ENCODE data around the gene STK39. TPM values are rescaled to one million over a fixed set of nuclear protein-coding genes. Genes with fewer than 3 reads are reported as not detected.

Gene STK39
- total RNA-seq, 1 donor from 2014 or later = 23.4 TPM

DNA sequence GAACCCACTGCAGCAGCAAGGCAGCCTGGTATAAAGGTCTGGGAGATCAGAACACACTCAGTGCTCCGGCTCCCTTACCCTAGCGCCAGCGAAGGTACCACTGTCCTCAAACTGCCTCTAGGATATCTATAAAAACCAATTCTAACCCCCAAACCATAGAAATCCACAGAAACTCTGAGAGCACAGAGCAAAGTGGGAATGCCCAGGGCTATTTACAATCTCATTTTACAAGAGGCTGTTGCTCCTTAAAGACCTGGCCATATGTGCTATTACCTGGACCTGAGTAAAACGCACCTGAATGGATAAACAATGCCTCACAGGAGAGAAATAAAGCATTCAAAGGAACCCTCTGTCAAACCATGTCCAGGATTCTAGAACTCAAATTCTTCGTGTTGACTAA is 4.3 kb downstream of the STK39 start:
- DNase-seq = no peak

DNA sequence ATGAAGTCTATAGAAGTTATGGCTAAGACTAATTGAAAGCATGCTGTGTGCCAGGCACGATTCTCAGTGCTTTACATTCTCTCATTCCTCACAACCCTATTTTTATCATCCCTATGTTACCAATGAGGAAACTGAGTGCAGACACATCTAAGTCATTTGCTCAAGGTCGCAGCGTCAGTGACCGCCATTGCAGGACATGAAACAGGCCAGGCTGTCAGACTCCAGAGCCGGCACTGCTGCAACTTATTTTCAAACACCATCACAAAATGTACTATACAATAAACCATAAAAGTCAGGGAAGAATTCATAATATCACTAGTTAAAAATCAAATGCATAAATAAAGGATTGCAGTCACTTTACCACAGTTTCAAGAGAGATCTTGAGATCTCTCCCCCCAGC is 5.6 kb downstream of the STK39 start:
- DNase-seq = no peak

DNA sequence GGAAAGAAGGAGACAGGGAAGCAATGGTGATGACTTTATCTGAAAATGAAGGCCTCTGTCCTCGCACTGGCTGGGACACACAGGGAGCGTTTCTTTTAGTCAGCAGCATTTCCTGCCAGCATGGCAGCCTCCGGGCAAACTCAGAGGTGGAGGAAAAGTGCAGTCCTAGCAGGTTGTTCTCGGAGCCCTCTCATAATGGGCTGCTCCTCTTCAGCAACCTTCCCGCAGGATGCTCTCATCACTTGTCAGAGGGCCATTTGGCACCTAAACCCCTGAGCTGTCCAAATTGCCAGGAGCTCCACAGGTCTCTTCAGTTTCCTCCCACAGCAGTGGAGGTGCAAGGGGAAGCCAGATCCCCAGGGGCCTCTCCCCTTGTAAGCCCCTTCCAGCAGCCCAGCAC is 6.2 kb downstream of the STK39 start:
- DNase-seq = no peak

DNA sequence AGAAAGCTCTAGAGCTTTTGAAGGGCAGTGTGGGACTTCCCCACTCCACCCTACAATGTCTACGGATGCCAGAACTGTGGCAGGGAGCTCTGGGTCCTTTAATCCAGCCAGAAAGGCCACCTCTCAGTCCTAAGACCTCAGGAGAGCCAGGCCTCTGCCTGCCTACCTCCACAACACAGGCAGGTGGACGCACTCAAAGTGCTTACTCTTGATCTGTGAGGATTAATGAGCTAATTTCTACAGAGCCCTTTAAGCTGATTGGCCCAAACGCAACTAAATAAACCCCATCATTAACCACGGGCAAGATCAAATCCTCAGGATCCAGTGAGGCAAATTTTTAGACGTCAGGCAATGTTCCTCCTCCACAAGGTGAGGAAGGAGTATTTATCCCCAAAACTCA is 8.1 kb downstream of the STK39 start:
- DNase-seq = no peak

DNA sequence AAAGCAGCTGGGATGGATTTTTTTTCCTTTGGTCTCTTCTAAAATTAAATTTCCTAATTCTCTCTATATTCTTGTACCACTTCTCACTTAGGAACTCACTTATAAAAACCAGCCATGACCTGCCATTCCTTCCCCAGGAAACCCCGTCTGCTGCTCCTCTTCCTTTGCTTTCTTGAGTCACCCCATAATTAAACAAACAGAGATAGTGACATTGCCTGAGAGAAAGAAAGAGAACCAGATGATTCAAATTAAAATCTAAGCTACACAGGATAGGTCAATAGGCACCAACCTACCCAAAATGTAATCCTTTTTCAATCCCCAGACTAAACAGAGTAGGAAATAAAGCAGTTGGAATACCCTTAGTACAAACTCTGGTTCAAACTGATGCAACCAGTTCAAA is 9.7 kb downstream of the STK39 start:
- no peak for DNase-seq

DNA sequence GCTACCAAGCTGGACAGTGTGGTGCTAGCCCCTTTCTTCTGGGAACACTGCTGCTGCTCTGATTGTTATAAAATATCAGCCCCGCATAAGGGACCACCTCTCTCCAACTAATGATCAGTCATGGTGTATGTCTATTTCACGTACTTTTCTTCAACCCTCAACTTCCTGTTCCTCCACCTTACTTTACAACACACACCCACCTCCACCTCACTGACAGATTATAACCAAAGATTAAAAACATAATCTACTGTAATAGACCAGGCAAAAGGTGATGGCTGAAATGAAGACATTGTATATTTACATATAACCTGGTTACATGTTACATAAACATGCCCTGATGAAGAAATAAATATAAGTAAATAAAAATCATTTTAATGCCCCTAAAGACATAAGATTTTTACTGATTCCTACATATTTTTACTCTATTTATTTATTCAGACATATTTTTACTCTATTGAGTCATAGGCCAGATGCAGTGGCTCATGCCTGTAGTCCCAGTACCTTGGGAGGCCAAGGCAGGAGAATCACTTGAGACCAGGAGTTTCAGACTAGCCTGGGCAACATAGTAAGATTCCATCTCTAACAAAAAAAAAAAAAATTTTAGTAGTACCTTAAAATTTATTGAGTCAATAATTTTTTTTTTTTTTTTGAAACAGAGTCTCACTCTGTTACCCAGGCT is 12.8 kb downstream of the STK39 start:
- DNase-seq = no peak

DNA sequence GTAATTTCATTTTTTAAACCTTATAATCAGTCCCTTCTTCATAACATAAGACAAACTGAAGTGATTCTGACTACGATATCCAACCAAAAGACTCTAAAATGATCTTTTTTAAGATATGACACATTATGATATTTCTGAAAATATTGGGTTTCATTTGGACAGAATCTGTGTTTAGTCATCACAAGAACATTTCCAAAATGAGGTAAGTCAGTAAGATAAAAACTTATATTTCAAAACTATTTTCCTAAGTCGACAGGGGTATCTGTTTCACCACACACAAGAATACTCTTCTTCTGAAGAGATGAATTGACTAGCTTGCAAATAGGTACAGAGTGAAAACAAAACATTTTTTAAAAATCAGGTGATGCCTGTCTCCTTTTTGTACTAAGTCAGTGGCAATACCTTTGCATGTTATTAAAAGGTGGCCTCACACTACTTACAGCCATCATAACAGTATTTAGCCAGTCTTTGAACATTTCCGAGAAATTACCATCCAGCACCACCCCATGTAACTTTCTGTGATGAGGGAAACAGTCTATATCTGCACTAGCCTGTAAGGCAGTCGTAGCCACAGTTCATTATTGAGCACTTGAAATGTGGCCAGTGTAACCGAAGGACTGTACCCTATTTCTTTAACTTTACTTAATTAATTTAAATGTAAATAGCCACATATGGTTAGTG is 13.5 kb downstream of the STK39 start:
- no peak for DNase-seq

DNA sequence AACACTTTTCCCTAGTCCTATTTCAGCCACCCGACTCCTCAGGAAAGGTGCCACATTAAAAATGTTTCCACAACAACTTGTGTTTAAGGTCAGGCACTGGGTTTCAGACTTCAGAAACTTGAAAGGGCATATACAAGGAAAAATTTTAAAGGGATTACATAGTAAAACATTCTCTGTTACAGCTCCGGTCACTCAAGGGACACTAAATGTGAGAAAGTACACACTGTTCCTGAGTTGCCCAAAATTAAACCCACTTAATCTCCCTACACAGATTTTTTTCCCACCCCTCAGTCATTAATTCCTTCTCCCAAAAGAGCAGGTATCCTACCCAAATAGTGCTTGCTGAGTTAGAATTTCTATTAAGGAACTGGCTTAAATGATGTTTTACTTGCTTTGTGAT is 14.2 kb downstream of the STK39 start:
- no peak for DNase-seq

DNA sequence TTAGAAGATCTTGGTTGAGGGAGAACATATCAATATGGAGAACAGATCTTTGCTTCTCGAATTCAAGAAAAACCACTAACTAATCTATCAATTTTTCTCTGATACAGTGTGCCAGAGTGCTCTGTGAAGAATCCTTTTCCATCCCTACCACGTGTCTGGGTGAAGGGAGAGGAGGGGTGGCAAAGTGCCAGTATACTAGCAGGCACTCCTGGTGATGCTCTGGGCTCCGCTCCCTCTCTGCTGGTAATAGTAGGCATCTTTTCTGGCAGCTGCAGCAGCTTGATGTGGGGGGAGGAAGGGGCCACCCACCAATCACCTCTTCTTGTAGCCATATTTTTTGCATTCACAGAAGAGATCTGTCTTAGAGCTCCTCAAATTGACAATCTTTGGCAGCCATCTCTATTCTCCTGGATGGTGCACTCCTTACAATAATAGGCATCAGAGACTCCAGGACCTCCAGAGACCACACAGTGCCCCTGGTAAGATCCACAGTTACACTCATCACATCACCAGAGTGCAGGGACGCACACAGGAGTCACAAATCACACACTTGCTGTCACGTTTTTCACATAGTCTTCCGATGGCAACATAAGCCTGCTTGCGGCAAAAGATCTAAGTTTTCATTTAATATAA is 15.7 kb downstream of the STK39 start:
- no peak for DNase-seq

DNA sequence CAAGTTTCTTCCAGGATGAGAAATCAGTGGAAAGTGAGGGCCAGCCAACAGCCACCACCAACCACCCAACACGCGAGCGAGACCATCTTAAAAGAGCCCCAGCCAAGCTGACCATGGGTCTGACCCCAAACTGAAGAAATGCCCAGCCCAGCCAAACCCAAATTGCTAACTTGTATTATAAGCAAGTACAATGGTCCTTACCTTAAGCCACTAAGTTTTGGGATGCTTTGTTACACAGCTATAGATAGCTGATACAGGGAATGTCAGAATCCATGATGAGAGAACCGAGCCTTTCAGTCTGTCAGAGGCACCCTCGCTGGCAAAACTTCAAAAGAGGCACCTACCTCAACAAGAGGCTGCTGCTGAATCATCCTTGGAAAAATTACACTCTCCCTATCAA is 17.0 kb downstream of the STK39 start:
- no peak for DNase-seq

DNA sequence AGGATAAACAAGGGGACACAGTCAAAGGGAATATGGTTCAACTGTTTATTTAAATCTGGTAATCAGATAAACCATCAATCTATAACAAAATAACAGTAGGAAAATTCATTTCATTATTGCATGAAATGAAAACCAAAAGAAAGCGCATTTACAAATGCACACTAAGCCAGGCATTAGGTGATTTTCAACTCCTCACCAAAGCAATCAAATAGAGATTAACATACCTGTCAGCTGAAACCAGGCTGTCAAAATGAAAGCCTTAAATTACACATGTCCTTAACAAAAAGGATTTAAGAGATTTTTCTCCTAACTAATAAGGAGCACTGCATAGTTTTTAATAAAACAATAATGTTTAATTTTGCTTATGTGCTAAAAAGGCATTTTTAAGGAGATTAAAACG is 23.0 kb downstream of the STK39 start:
- no peak for DNase-seq

DNA sequence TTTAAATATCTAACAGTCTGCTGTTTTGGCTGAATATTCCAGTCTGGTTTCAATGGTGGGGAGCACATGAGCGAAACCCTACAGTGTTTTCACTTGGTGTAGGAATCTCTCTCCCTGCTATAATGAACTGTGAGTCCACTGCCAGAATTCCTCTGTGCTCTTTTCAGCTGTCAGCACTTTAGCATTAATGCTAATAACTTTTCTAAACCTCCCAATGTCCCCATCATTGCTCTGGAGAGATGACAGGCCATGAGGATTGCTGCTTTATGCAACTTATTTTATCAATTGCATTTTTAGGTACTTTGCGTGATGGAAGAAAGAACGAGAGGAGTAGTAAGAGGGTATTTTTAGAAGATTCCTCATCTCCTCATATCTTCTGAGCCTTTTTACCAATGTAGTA is 25.3 kb downstream of the STK39 start:
- no peak for DNase-seq

DNA sequence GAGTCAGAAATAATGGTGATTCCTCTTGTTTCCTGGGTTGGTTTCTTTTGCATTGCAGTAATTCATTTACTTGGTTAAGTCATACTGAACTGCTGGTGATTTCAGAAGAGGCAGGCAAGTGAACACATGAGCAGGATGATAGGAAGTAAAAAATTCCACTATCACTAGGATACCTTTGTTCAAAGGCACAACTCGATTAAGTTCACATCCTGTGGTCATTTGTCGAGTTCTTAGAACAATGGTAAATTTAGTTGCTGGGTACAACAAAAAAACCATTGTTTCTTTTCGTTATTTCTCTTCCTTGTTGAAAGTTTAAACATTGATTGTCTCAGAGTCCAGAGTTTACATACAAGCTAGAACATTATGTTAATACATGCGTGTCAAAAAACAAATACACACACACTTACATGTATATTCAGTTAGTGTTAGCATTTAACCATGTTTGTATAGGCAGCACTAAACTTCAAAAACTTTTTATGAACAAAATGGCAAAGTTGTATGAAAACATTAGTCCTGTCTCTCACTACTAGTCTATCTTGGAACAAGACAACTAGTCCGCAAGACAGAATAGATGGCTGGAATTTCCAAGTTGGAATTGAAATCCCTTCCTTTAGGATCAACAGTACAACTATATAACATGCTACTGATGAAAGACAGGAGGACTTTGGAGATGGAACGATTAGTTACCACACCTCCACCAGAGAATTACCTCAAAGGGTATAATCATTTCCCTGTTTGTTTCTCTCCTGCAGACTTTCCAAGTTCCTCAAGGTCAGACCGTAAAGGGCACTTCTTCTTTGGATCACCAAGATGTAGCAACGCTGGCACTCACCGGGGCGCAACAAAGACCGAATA is 26.2 kb downstream of the STK39 start:
- DNase-seq = no peak

DNA sequence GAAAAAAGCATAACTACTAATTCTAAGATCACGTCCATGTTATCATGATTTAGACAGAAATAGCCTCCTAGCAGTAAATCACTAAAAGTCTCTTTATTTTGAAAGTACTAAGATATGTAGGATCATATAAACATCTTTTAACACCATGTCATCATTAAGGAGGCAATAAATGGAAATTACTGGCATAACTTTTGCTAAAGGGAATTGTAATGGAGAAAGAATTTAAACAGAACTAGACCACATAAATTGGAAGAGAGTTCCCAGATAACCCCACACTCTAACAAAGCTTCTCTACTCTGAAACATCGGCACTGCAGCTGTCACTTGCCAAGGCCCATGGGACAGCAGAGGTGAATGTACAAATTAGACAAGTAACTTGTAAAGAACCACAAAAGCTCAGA is 29.5 kb downstream of the STK39 start:
- DNase-seq = no peak

DNA sequence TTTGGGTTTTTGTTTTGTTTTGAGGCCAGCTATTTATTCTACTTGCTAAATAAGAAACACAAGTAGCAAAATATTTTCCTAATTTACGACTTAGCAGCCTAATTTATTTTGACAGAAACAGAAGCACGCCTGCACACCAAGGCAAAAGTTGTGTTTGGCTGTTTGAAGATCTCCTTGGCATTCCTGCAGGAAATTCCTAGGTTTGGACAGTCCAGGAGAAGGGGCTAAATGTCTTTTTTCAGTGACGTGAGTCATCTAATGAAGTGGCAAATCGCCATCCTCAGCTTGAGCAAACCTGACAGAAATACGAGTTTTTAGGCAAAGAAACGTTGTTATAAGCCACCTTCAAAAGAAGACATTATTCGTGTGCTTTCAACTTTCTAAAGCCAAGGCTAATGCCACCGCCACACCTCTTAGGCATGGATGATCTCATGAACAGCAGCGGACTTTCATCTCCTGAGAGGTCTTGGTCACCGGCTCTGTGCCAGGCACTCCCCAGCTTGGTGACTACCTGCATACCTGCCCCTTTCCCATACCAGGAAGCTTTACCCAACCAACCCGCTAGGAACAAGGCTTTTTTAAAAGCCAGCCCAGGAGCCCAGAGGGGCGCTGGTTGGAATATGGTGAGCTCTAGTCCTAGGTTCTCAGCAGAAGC is 30.9 kb downstream of the STK39 start:
- DNase-seq = no peak

DNA sequence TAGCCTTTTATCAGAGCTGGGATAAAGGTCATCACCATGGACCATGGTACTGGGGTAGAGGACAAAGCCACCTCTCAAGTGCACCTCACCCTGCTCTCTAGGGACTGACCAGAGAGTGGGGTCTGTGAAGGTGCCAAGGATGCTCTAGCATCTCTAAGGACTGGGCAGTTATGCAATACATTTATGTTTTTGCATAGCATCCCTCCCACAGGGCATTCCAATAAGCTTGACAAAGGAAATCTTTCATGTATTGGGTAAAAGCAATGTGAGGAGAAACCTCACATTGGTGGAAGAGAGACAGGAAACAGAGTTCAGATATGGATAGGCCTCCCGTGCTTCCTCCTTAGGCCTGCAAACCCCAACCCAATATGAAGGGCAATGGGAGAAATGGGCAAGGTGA is 31.6 kb downstream of the STK39 start:
- DNase-seq = no peak

DNA sequence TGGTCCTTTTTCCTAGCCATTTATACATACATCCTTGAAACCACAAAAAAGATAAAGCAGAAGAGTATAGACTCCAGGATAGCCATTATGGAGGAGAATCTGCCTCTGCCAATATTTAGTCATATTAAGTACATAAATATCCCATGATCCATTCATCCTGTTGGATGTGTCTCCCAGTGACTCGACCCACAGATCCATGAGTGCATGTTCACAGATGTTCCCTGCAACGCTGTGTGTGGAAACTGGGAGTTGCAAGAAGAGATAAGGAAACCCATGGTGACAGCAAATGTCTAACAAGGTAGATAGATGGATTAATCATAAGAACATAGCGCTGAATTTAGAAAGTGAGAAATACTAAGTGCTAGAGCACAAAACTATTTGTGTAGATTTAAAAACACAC is 34.5 kb downstream of the STK39 start:
- no peak for DNase-seq

DNA sequence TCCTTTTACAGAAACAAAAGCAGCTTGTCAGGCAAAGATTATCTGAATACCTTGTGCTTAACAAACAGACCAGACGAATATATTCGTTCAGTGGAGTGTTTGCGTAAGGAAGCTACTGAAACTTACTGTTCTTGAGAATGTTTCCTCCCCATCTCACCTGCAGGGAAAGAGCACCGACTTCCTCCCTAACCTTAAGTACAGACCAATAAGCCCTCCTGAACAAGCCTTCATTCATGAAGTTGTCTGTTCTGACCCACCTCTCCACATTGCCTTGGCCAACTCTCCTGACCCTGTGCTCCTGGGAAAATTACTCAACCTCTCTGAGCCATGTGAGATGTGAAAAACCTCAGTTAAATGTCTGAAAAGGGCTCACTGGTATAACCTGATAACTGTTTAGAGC is 35.2 kb downstream of the STK39 start:
- no peak for DNase-seq

DNA sequence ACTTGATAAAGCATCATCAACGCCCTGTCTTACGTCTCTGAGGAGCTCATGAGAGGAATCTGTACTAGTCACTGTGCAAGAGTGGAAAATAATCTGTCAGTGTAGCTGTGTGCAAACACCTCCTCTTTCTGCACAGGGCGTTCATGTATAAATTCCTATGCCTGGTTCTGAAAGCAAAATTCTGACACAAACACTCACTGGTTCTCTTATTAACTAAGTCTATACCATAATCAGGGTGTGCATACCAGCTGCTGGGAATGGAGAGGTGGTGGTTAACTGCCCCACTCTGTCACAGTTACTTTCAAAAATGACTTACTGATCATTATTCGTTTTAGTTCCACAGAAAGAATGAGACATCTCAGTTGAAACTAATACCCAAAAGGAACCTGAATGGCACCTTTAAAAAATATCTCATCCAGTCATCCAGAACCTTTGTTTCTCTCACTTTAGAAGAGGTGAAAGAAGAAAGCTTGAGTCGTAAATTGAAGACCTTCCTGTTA is 35.7 kb downstream of the STK39 start:
- no peak for DNase-seq

DNA sequence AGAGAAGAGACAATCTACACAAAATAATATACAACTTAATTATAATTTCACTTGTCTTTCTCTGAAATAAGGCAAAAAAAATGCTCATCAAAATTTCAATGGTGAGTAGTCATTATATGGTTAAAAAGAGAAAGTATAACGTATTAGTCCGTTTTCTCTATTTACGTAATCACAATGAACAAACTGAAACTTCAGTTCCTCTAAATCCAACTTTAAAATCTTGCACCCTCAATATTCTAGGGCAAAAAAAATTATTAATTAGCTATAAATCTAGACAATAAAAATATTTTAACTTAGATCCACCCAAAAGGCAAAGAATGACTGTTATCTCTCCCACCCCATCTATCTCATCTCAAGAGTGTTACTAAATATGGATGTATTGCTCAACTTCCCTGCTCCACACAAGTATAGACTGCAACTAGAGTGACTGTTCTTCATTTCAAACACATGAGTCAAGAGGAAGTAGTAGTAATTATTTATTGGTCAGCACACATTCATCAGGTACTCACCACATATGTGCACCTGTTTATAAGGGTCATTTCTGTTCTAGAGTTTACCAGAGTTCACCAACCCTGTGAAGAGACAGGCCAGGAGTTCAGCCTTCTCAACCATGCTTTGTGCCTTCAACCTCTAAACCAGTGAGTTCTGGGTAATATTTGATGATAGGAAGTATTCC is 36.4 kb downstream of the STK39 start:
- peak; percentile 3 for DNase-seq

DNA sequence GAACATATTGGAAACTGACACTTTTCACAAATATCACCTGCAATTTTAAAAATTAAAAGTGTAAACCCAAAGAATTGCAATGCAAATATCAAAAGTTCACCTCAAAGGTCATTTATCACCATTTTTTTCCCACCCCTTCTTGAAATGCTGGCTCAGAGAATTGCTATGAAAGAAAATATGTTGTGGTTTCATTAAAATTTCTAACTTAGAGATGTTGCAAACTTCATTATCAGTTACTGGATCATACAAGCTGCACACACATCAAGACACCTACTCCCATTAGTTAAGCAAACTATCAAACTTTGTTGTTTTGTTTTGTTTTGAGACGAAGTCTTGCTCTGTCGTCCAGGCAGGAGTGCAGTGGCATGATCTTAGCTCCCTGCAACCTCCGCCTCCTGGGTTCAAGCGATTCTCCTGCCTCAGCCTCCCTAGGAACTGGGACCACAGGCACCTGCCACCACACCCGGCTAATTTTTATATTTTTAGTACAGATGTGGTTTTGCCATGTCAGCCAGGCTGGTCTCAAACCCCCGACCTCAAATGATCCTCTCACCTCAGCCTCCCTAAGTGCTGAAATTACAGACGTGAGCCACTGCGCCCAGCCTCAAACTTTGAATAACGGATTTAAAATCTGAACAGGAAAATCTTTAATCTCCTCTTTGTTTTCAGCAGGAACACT is 37.0 kb downstream of the STK39 start:
- no peak for DNase-seq

Measured in skin of body (tissue), 2 donors.